GM10248 (cell line): ENCODE data around the gene TRPV4.

Experiments
- CTCF ChIA-PET: fragments of 300-600 bp; sonication (Branson Sonifier 250); formaldehyde crosslinking; extraction: SDS; loops from one replicate; lab custom pipeline; 2021; ENCODE audit warnings: antibody characterized with exemption; lab: Yijun Ruan, JAX
- POLR2A ChIA-PET: fragments of 350-650 bp; sonication (Branson Sonifier 250); formaldehyde crosslinking; extraction: SDS; loops from one replicate; lab custom pipeline; 2020; ENCODE audit warnings: antibody characterized with exemption; lab: Yijun Ruan, JAX
- DNase-seq: peaks from one replicate; pipeline ENCODE4 v3.0.0; 2012; ENCODE audit errors: extremely low spot score
- TF ChIP-seq, protein P1 (sequence below): IDR thresholded peaks from 2 replicates; pipeline ENCODE4 v1.5.1; 2012; ENCODE audit warnings: mild to moderate bottlenecking, low read depth; ENCODE audit errors: extremely low read depth, missing control alignments, control extremely low read depth

Gene TRPV4

DNA sequence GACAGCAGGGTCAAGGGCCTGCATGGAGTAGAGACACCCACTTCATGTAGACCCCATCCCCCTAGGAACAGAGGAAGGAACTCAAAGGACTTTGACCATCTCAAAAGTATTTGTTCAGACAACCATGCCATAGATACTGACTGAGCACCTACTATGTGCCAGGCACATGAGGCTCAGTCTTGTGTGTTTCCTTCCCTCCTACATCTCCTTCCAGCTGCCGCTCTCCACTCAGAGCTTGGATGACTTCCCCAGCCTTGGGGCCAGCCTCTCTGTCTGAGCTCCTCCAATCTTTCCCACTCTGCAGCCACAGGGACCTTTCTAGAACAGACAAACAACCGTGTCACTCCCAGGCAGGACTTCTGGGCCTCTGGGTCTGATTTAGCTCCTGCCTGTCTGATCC, 2.5 kb downstream of the TRPV4 start:
- ChIA-PET POLR2A (no interaction called here), CTCF (interaction anchor here (1.5 to 3.0 kb wide), 3 partner anchors 15 to 67 kb away, joined by 3 to 25 read pairs (median 17); no protein-coding TSS in a partner anchor)
- no peak for DNase-seq
- TF ChIP-seq, protein P1, sequence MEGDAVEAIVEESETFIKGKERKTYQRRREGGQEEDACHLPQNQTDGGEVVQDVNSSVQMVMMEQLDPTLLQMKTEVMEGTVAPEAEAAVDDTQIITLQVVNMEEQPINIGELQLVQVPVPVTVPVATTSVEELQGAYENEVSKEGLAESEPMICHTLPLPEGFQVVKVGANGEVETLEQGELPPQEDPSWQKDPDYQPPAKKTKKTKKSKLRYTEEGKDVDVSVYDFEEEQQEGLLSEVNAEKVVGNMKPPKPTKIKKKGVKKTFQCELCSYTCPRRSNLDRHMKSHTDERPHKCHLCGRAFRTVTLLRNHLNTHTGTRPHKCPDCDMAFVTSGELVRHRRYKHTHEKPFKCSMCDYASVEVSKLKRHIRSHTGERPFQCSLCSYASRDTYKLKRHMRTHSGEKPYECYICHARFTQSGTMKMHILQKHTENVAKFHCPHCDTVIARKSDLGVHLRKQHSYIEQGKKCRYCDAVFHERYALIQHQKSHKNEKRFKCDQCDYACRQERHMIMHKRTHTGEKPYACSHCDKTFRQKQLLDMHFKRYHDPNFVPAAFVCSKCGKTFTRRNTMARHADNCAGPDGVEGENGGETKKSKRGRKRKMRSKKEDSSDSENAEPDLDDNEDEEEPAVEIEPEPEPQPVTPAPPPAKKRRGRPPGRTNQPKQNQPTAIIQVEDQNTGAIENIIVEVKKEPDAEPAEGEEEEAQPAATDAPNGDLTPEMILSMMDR: no peak

DNA sequence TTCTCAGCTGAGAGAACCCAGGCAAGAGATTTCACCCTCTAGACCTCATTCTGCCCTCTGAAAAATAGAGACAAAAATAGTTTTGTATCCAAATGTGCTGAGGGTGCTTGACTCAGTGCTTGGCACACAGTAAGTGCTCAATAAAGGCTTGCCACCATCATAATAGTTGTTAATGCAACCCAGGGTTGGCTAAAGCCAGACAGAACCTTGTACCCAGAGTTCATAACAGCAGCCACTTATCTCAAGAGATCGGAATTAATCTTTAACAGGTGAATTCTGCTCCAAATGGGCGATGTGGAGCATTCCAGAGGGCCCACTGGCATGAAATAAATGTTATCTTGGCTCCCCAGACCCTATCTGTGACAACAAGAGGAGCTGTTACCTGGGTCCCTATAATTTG, 2.9 kb downstream of the TRPV4 start:
- ChIA-PET CTCF (interaction anchor here (1.4 to 2.8 kb wide), 4 partner anchors 14 to 66 kb away, joined by 3 to 25 read pairs (median 6); no protein-coding TSS in a partner anchor), POLR2A (no interaction called here)
- TF ChIP-seq, protein P1: no peak
- DNase-seq: no peak

DNA sequence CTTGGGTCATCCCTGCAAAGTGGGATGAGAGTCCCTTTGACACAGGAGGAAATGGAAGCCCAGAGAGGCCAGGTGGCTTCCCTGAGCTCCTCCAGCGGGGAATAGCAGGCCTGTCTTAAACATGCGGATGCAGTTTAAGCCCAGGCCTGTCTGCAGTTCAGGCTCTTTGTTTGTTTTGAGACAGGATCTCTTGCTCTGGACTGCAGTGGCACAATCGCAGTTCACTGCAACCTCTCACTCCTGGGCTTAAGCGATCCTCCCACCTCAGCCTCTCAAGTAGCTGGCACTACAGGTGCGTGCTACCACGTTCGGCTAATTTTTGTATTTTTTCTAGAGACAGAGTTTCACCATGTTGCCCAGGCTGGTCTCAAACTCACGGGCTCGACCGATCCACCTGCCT, 3.5 kb downstream of the TRPV4 start:
- POLR2A ChIA-PET: no interaction called here
- TF ChIP-seq, protein P1: no peak
- no peak for DNase-seq
- CTCF ChIA-PET: interaction anchor here (0.8 to 2.8 kb wide), 9 partner anchors 8 to 66 kb away, joined by 3 to 25 read pairs (median 4); no protein-coding TSS in a partner anchor

DNA sequence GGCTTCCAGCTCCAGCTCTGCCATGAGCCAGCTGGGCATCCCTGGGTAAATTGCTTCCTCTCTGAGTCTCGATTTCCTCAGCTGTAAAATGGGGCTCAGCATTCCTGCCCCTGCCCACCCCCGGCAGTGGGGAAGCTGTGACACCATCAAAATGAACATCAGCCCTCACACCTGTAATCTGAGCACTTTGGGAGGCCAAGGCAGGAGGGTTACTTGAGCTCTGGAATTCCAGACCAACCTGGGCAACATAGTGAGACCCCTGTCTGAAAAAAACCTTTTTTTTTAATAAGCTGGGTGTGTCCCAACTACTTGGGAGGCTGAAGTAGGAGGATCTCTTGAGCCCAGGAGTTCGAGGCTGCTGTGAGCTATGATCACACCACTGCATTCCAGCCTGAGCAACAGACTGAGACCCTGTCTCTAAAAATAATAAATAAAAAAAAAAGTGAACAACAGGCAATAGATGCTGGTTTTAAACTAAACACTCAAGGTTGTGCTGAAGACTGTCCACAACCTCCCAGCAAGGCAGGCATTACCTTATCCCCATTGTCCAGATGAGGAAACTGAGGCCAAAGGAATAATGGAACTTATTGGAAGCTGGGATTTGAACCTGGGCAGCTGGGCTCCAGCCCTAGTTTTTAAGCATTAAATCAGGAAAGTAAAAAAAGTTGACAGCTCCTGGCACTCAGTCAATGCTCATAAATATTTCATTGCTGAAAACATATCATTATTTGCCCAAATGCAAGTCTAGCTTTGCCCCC, 4.3 kb downstream of the TRPV4 start:
- ChIA-PET CTCF (interaction anchor here (0.8 to 2.8 kb wide), 9 partner anchors 9 to 43 kb away, joined by 3 to 25 read pairs (median 4); no protein-coding TSS in a partner anchor), POLR2A (no interaction called here)
- no peak for DNase-seq
- TF ChIP-seq, protein P1: no peak

DNA sequence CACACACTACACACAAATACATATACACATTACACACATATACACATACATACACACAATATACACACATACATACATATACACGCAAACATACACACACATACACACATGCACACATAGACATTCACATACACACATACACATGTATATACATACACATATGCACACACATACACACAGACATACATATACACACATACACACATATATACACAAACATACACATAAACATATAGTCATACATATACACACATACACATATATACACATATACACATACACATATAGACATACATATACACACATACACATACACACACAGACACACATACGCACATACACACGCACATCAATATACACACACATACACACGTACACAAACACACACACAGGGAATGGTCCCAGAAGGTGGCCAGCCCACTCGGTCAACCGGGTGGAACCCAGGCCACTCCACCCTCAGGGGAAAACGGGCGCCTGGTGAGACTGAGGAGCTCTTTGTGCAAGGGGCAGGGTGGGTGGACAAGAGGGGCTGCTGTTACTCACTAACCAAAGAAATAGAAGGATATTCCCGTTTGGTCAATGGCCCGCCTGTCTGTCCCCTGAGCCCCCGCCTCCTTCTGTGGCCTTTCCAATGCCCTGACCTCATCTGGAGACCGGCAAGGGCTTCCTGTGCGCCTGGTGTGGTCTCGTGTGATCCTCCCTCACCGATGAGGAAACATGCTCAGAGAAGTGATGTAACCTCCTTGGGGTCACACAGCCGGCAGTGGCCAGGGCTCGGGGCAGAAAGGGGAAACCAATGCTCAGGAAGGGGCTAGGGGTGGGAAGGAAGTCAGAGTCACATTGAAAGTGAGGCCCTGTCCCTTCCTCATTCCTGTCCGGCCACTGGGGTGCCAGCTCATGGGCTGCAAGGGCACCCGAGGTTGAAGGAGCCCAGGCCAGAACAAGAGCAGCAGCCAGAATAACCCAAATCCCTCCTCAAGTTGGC, 5.3 kb downstream of the TRPV4 start:
- ChIA-PET POLR2A (interaction anchor here (0.5 kb wide), 1 partner anchor 40 kb away, joined by 3 read pairs; no protein-coding TSS in a partner anchor), CTCF (interaction anchor here (1.1 to 2.8 kb wide), 7 partner anchors 10 to 42 kb away, joined by 3 to 25 read pairs (median 5); no protein-coding TSS in a partner anchor)
- TF ChIP-seq, protein P1: no peak
- no peak for DNase-seq

DNA sequence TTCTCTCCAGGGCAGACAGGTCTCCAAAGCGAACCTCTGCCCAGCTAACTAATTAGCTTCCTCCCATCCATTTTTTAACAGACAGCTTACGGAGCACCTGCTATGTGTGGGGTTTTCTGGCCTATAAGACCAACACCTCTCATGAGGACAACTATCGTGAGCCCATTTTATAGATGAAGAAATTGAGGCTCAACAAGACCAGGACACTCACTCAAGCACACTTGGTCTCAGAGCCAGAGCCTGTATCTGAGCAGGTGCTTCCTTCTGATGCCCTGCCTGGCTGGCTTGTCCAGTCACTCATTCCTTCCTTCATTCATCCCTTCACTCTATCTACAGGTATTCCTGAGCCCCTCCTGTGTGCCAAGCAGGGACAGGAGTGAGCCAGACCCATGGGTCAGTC, 6.1 kb downstream of the TRPV4 start:
- TF ChIP-seq, protein P1: no peak
- ChIA-PET POLR2A (no interaction called here), CTCF (interaction anchor here (1.3 to 1.7 kb wide), 2 partner anchors 17 to 22 kb away, joined by 5 to 6 read pairs; no protein-coding TSS in a partner anchor)
- no peak for DNase-seq
